Stomach (tissue), 4 donors: ENCODE measurements around the gene CAPN14.

Experiments
- CTCF ChIP-seq, 7 experiments: fragments of 450-650 bp in 4 of 7; fragments of 200-600 bp in 3 of 7; sonication (generic) in 3 of 7; IDR thresholded peaks; one replicate each; pipeline ENCODE4 v1.5.1; 2016 to 2019; ENCODE audit warnings: antibody characterized with exemption in 7 of 7, control low read depth in 2 of 7, mild to moderate bottlenecking in 1 of 7
- EP300 ChIP-seq: sonication (generic); formaldehyde crosslinking; IDR thresholded peaks from one replicate; pipeline ENCODE4 v1.6.1; 2017; ENCODE audit warnings: antibody characterized with exemption
- POLR2A ChIP-seq, 4 donors: fragments of 450-650 bp; IDR thresholded peaks; one replicate each; pipeline ENCODE4 v1.6.1; 2016; ENCODE audit warnings: antibody characterized with exemption in 4 of 4, control low read depth in 2 of 4, mild to moderate bottlenecking in 1 of 4, moderate library complexity in 1 of 4
- POLR2AphosphoS5 ChIP-seq, 3 donors: sonication (generic); formaldehyde crosslinking; IDR thresholded peaks; one replicate each; pipeline ENCODE4 v1.6.1; 2016; ENCODE audit warnings: antibody characterized with exemption in 3 of 3

- no peak for TF ChIP-seq CTCF (IDR thresholded peaks at IDR 0.05)
- TF ChIP-seq POLR2AphosphoS5 (IDR thresholded peaks at IDR 0.05), result no peak
- no peak for TF ChIP-seq POLR2A (IDR thresholded peaks at IDR 0.05)
- TF ChIP-seq EP300, result no peak
Observed at GRCh38 chr2:31265234-31265633, 47.9 kb upstream of the CAPN14 start.
